Activated CD8-positive, alpha-beta memory T cell treated with anti-CD3 and anti-CD28 coated beads, Interleukin-2, amount 50 U/mL, for 24 hours (primary cell): ENCODE results near the gene ZNF423.

ENCODE experiments used
- DNase-seq: peaks from one replicate; pipeline ENCODE4 v3.0.0-alpha.2; 2020; ENCODE audit errors: extremely low read depth

Gene ZNF423

GRCh38 chr16:49726155-49726554, 129.8 kb downstream of the ZNF423 start:
- DNase-seq, result no peak

DNA sequence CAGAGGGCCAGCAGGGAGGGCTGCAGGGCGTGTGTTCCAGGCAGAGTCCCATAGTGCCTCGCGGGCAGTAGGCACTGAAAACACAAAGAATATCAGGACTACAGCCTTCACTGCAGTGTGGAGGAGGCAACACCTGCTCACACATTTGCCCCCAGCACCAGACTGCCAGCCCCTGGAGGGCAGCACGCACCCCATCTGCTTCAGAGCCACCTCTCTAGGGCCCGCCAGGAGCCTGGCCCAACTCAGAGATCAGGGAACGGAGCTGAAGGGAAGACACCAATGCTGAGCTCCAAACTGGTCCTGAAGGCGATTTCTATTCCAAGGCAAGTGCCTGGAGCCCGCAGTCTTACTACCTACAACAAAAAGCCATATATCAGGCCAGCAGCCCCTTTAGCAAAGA, 130.3 kb downstream of the ZNF423 start:
- no peak for DNase-seq

DNA sequence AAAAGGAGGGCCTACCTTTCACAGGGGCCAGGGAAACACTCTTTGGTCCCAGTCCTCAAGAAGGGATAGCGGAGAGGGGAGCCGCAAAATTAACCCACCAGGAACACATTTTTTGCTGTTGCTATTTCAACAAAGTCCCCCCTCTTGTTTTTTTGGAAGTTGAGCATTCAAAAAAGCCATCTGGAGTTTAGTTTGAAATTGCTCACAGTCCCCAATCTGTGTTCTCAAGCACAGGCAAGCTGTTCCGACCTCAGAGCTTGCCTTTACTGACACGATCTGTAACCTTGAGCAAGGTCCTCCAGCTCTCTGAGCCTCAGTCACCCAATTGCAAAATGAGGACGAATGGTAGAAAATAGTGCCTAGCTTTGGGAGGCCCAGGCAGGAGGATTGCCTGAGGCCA, 131.1 kb downstream of the ZNF423 start:
- DNase-seq, result no peak

DNA sequence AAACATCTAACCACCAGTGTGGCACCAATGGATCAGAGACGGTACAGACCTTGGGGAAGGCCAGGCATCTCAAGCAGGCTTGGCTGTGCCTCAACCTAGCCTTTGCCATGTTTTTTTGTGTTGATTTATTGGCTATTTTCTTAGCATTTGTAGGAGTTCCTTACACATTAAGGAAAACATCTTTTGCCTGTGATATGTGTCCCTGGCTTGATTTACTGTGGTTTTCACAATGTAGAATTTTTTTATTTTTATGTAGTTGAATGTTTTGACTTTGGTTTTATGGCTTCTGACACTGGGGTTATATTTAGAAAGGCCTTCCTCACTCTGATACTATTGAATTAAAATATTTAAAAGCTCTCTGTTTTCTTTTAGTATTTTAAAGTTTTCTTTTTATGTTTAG, 132.6 kb downstream of the ZNF423 start:
- no peak for DNase-seq

DNA sequence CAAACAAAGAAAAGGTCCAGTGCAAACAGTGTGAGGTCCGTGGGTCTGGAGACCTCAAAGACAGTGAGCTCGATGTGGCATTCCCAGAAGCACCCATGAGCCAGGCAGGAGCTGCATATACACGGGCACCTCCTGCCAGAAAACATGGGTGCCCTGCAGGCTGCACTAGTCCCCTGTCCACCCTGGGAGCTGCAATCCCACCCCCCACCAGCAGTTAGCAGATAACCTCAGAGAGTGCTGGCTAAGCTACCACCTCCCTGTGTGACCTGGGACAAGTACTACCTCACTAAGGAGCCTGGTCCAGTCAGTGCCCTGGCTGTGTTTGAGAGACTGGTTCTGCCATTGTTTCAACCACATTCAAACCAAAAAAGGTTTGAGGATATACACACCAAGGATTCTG, 135.7 kb downstream of the ZNF423 start:
- no peak for DNase-seq

GRCh38 chr16:49717689-49718088, 138.2 kb downstream of the ZNF423 start:
- no peak for DNase-seq

GRCh38 chr16:49716339-49716934, 139.5 kb downstream of the ZNF423 start:
- no peak for DNase-seq

DNA sequence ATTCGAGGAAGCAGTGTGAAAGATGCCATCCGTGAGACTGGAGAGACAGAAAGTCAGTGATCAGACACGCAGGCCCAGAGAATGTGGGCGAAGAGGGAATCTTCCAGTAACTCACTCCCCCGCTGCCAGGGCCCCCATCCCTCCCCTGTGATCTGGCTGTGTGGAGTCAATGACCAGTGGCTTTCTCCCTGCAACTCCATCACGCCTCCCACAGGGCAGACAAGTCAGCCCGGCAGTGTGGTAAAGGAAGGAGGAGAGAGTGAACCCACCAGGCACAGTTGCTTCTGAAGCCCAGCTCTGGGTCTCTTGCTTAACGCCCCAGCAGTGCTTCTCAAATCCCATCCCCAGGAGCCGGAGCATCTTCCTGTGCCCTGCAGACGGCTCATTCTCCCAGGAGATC, 142.1 kb downstream of the ZNF423 start:
- no peak for DNase-seq

GRCh38 chr16:49712542-49712941, 143.4 kb downstream of the ZNF423 start:
- DNase-seq, result no peak

DNA sequence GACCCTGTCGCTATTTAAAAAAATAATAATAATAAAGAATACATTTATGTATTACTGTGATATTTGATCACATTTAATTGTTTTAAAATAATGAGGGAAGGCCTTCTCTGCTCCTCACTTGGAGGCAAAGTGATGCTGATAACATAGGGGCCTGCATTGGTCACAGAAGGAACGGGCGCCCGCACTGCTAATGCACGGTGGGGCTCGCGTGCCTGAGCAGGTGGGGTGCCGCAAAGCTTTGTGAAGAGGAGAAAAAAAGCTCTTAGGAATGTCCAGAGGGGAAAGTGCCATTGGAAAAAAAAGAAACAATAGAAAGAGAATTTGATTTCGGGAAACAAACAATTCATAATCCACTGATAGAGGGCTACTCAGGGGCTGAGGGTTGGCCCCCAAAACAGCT, 143.8 kb downstream of the ZNF423 start:
- no peak for DNase-seq

- no peak for DNase-seq
These were observed 146.9 kb downstream of the ZNF423 start for GRCh38 chr16:49709057-49709456.

- DNase-seq, result no peak
These were observed 147.4 kb downstream of the ZNF423 start for GRCh38 chr16:49708491-49708890.

GRCh38 chr16:49706620-49707355, 149.1 kb downstream of the ZNF423 start:
- no peak for DNase-seq

GRCh38 chr16:49704586-49705155, 151.2 kb downstream of the ZNF423 start:
- DNase-seq, result no peak

DNA sequence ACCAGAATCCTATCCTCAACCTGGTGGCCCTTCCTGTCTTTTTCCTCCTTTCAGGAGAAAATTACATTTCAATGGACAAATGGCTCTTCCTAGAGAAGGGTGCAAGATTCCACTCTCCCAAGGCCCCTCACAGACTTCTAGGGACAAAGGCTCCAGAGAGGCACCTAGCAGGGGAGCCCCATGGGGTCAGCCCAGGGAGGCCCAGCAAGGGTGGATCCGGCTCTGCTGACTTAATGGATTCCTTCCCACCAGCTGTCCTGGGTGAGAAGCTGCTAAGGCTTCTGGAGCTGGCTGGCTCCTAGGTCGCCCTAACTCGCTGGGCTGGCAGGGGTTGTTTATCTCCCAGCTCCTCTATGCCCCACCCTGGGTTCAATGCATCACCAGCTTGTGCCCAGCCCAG, 152.4 kb downstream of the ZNF423 start:
- no peak for DNase-seq

DNA sequence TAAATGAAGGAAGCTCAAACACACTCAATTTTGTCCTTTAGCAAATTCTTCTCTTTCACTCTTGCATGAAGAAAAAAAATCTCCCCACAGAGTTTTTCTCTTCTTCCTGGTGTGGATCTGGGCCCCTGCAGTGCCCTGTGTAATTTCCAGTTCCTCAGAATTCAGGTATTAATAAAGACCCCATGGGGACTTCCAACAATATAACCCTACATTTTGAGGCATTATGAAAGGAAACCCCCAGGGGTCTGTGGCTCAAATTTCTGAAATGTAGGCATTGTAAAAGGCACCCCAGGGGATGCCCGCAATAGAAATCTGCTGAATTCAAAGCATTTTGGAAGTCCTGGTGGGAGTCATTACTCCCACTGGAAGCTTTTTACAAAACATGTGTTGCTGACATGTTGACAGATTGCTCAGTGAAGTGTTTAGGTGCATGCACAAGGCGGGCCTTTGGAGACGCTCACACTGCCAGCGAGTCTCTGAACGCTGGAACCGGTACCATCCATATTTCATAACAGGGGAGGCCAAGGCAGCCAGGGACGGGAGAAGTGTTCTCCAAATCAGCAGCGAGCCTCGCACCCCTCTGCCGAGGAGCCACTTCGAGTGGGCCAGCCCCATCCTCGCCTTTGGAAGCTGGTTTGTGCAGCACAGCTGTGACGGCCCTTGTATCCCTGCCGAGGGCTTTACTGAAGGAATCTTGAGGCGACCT, 154.0 kb downstream of the ZNF423 start:
- no peak for DNase-seq

- no peak for DNase-seq
These were observed 154.7 kb downstream of the ZNF423 start for GRCh38 chr16:49701065-49701685.

DNA sequence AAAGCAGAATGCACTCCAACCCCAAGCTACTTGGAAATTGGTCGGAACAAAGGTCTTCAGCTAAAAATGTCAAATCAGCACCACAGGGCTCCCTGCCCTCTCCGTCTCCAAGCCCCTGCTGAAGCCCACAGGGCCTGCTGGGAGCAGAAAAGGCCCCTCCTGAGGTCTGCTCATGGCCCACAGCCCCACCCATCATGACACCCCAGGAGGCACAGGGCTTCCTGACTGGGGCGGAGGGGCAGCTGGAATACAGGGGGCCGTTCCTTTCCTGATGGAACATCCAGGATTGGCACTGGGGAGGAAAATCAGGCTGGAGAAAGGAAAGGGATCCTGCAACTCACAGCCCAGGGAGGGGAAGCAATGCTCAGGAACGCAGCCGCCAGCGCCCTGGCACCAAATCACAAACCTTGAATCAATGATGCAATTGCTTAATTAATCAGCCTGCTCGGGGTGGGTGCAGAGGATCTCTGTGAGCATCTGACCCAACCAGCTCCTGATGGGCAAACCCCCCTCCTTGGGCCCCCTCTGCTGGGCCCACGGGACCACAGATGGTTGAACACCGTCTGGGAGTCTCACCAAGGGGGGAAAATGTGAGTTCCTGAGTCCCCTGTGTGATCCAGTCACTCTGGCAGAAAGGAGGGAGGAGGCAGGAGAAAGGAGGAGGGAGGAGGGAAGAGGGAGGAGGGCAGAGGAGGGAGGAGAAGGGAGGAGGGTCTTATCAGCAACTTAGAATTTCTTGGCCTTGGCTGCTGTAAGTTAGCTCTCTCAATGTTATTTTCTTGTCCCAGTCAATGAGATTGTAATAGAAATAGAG, 155.5 kb downstream of the ZNF423 start:
- no peak for DNase-seq

DNA sequence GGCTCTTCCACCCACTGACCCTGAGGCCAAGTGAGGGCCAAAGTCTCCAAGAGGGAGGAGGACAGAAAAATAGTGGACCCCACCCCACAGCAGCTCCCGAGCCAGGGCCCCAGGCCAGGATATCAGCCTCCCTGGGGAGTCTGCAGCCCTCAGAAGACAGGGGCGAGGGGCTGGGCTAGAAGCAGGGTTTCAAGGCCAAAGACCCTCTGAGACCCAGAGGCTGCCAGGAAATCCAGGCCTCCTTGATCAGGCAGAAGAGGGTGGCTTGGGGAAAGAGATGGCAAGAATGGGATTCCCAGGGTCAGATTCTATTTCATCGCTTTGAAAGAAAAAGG, 156.1 kb downstream of the ZNF423 start:
- no peak for DNase-seq

- DNase-seq, result no peak
These were observed 156.7 kb downstream of the ZNF423 start for GRCh38 chr16:49698931-49699840.

GRCh38 chr16:49698453-49698815, 157.5 kb downstream of the ZNF423 start:
- DNase-seq, result no peak
